Measurements from ENCODE around the gene CTDP1. TPM values are rescaled to one million over a fixed set of nuclear protein-coding genes. Genes with fewer than 3 reads are reported as not detected.

The CTDP1 gene, protein sequence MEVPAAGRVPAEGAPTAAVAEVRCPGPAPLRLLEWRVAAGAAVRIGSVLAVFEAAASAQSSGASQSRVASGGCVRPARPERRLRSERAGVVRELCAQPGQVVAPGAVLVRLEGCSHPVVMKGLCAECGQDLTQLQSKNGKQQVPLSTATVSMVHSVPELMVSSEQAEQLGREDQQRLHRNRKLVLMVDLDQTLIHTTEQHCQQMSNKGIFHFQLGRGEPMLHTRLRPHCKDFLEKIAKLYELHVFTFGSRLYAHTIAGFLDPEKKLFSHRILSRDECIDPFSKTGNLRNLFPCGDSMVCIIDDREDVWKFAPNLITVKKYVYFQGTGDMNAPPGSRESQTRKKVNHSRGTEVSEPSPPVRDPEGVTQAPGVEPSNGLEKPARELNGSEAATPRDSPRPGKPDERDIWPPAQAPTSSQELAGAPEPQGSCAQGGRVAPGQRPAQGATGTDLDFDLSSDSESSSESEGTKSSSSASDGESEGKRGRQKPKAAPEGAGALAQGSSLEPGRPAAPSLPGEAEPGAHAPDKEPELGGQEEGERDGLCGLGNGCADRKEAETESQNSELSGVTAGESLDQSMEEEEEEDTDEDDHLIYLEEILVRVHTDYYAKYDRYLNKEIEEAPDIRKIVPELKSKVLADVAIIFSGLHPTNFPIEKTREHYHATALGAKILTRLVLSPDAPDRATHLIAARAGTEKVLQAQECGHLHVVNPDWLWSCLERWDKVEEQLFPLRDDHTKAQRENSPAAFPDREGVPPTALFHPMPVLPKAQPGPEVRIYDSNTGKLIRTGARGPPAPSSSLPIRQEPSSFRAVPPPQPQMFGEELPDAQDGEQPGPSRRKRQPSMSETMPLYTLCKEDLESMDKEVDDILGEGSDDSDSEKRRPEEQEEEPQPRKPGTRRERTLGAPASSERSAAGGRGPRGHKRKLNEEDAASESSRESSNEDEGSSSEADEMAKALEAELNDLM
- total RNA-seq (2014; rRNA removed; shearing (Covaris generic)): 12.4 and 14.5 TPM in 2 replicates
- 15.2 and 15.9 TPM in 2 replicates for polyA plus RNA-seq (2014; cell fraction: nucleus; rRNA removed)

DNA sequence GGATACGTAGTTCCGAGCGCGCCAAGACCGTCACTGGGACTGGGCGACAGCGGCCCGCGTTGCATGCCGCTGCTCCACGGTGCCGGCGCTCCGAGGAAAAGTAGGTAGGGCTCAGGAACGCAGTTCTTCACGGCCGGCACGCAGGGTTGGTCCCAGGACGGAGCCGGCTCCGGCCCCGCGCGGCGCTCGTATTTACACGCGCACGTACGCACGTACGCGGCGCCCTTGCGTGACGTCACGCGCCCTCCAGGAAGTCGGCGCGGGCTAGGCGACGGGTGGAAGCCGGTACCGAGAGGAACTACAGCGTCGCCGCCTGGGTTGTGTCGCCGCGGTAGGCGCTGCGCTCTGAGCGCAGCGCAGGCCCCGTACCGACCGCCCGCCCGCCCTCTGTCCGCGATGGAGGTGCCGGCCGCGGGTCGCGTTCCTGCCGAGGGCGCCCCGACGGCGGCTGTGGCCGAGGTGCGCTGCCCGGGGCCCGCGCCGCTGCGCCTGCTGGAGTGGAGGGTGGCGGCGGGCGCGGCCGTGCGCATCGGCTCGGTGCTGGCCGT is at the start of gene CTDP1:
TSS of gene CTDP1 (plus strand) at position 252 of the 548 bp plus-strand sequence. CDS start at position 397, 145 bp downstream.
- peak; percentile 81 for DNase-seq (ENCODE audit: extremely low read depth, low read depth)

DNA sequence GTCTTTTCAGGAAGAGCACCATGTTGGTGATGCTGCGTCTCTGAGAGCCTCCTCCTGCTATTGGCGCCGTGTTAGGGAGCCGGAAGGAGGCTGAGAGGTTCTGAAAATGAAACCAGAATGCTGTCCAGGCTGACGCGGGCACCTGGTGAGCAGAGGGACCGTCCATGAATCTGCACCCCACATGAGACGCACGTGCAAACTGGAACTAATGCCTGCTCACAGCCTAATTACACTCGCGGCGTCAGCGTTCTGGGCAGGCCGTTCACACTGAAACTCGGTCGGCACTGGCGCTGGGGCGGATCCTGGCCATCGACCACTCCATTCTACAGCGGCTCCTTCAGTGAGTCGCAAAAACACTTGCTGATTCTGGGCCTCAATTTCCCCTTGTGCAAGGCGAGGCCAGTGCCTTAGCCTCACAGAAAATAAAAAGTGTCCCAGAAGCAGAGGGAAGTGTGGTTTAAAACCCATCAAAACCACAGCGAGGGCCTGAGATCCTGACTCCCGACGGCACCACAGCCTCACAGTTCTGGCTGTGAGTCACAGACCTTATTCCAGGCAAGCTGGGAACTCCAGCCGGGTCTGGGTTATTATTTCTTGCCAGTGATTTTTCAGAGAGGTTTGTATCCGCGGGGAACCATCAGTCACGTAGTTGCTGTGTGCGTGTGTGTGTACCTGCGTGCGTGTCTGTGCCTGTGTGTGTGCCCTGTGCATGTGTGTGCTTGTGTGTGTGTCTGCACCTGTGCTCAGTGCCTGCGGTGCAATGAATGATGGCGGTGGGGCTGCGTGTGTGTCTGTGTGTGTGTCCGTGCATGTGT is 49.1 kb upstream of the CTDP1 start:
- no peak for DNase-seq (ENCODE audit: extremely low read depth, low read depth)

DNA sequence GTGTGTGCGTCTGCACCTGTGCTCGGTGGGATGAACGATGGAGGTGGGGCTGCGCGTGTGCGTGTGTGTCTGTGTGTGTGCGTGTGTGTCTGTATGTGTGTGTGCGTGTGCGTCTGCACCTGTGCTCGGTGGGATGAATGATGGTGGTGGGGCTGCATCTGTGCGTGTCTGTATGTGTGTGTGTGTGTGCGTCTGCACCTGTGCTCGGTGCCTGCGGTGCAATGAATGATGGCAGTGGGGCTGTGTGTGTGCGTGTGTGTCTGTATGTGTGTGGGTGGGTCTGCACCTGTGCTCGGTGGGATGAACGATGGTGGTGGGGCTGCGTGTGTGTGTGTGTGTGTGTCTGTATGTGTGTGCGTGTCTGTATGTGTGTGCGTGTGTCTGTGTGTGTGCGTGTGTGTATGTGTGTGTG is 48.5 kb upstream of the CTDP1 start:
- no peak for DNase-seq (ENCODE audit: extremely low read depth, low read depth)

DNA sequence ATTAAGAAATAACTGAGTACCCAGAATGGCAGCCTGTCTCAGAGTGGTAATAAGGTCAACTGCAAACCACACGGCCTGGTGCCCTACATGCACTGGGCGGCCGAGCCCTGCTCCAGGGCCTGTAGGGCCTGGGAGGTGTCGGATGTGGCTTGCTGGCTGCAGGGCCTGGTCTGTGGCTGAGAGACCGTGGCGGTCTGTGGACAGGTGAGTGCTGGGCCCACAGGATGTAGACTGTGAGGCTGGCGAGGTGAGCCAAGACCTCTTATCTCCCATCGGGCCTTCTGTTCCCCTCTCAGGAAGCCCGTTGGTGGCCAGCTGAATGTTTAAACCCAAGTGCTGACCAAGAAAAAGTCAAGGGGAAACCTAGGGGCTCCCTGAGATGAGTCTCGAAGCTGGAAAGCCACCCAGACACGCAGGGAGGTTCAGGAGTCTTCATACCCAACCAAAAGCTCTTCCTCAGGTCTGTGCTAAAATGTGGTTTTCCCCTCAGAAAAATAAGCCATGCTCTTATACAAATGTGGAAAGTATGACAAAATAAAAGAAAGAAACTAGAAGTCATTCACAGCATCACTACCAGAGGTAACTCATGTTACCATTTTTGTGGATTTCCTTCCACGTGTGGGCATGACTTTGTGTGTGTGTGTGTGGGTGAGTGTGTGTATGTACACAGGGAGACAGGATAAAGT is 47.7 kb upstream of the CTDP1 start:
- no peak for DNase-seq (ENCODE audit: extremely low read depth, low read depth)

DNA sequence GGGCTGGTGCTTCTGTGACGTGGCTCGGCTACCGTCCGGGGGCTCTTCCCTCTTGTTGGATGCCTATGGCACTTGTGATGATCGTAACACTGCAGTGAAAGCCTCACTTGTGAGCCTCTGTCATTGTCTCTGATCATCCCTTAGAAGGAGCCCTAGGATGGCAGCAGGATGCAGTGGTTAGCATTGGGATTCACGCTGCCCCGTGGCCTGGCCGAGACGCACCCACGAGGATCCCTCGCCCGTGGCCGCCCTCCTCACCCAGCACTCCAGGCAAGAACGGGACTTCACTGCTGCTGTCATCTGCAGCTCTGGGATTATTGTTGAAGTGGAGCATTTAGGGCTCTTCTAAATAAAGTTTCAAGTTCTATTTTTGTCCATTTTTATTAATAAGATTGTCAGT is 46.8 kb upstream of the CTDP1 start:
- no peak for DNase-seq (ENCODE audit: extremely low read depth, low read depth)

DNA sequence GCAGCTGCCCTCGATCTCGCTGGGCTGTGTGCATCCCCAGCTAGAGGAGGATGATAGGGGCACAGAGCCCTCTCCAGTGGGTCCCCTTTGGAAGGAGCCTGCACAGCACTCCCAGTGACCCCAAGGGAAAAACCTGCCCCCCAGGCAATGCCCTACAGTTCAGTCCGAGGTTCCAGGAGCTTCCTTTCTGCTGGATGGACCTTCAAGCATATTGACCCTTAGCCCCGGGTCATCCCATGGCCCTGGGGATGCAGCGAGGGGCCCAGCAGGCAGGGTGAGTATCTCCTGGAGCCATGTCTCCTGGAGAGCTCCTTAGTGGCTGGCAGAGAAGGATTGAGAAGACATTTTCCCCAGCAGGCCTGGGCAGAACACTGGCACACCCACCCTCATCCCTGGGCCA is 45.4 kb upstream of the CTDP1 start:
- no peak for DNase-seq (ENCODE audit: extremely low read depth, low read depth)

DNA sequence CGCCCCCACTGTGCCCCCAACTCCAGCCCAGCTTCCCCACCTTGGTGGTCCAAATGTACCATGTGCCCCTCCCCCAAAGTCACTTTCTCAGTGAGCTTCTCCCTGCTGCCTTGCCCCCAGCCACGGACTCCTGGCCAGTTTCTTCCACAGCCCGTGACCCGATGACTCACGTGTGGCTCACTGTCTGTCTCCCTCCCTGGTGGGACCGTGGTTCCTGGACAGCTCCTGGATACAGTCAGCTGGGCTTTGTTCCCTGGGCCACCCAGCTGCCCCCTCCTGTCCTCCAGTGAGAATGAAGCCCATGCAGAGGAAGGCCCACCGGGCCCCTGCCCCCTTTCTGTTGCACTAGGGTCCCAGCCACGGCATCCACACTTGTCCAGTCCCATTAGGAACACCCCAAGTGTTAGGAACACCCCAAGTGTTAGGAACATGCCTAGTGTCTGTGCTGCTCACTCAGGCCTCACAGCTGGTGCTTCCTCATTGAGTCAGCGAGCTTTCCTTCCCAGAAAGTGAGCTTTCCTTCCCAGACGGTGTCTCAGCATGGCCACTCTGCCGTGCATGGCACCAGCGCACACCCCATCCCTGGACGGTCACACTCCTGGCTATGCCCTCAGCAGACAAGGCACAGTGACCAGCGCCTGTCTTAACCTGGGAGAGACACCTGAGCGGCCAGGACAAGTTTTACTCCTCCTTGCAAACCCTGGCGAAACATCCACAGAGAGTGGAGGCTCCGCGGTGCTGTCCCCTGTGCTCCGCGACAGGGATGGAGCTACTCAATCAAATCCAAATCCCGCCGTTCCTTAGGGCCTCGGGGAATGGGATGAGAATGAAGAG is 44.8 kb upstream of the CTDP1 start:
- DNase-seq (ENCODE audit: extremely low read depth, low read depth): no peak

DNA sequence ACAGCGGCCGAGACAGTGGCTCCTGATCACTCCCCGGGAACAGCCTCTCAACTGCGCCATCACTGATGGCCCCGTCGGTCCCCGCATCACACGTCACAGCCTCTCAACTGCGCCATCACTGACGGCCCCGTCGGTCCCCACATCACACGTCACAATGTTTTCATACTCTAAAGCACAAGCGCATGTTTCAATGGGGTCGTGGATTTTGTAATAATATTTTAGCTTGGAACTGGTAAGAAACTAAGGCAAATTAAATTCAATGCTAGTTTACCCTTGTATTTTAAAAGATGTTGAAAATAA is 44.2 kb upstream of the CTDP1 start:
- DNase-seq (ENCODE audit: extremely low read depth, low read depth): no peak

DNA sequence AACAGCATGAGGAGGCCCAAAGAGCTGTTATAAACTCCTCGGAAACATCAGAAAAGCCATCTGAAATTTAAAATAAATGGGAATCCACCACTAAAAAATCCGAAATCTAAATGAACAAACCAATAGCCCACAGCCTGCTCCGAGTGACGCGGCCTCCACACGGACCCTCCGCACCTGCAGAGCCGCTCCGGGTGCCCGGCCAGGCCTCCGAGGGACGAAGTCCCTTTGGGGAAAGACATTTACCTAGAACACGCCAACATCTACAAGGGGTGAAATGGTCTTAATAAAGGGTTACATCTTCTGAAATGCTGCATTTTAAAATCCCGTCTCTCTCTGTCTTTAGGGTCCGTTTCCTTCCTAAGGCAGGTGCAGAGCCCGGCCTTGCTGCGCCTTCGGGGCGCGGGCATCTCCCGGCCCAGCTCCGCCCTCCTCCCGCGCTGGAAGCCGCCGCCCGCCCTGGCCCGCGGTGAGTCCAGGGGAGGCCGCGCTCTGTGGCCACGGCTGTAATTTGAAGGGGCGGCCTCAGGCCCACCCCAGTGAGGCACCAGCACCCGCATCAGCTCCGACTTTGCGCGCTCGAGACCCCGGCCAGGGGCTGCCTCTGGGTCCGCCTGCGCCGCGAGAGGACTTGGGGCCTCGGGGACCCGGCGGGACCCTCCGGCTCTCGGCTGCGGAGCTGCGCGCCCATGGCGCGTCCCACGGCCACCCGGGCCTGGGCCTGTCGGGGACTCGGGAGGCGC is 42.3 kb upstream of the CTDP1 start:
- no peak for DNase-seq (ENCODE audit: extremely low read depth, low read depth)

DNA sequence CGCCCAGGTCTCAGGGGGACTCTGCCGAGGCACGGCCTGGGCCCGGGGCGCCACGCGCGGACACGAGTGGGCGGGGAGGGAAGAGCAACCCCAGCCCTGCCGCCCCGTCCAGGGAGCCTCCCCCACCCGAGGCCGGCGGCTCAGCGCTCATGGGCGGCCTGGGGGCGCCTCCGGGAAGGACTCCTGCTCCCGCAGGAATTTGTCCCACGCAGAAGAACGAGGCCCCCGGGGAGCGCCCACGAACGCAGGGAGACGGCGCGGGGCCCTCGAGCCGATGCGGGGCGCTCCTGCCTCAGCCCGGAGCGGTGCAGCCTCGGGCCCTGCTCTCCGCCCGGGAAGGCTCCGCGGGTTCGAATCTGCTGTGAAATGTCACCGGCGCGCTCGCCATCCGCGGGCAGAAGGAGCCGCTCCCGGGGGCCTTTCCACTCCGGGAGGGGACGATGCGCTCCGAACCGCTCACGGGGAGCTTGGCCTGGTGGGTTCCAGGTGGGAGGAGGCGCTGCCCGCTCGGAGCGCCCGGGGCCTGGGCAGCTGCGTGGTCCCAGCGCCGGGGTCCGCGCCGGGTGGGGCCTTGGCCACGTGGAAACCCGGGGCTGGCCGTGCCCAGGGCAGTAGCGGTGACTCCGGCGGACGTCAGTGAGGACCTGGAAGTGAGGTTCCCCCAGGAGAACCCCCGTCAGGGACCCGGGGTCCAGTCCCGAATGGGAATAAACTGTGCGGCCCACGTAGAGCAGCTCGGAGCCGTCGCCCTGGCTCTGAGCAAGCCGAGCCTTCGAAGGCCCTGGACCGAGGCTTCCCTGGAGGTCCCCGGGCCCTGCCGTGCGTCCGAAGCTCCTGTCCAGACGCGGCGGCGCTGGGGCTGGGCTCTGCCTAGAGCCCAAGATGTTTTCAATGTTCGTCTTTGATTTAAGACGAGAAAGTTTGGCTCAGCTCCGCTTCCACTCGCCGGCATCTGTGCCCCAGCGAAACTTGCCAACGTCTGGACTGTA is 41.4 kb upstream of the CTDP1 start:
- DNase-seq (ENCODE audit: extremely low read depth, low read depth): no peak

DNA sequence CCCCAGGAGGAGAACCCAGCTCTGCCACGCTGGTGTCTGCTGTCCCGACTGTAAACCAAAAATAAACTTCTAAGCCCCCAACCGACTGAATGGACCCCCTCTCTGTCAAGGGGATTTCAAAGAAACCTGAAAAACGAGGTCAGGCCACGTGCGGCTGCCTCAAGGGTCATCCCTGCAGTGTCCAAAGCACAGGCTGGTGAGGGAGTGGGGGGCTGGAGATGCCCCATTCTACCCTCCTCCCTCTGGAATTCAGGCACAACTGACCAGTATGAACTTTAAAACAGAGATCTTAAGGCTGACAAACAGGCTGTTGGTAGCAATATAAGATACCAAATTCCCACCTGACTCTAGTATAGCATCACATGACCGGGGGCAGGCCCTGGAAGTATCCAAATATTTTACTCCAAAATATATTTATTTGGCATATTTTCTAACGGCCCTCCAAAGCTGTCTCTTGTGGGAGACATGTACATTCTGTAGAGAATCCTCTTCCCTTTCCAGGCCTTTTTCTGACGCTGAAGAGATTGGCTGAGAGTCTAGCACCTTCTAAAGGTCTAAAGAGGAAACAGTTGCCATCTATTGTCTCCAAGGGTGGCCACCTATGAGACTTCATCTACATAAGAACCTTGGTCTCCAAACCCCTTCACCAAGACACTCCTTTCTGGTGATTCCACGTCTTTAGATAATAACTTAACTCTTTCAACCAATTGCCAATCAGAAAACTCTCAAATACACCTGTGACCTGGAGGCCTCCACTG is 40.4 kb upstream of the CTDP1 start:
- no peak for DNase-seq (ENCODE audit: extremely low read depth, low read depth)

DNA sequence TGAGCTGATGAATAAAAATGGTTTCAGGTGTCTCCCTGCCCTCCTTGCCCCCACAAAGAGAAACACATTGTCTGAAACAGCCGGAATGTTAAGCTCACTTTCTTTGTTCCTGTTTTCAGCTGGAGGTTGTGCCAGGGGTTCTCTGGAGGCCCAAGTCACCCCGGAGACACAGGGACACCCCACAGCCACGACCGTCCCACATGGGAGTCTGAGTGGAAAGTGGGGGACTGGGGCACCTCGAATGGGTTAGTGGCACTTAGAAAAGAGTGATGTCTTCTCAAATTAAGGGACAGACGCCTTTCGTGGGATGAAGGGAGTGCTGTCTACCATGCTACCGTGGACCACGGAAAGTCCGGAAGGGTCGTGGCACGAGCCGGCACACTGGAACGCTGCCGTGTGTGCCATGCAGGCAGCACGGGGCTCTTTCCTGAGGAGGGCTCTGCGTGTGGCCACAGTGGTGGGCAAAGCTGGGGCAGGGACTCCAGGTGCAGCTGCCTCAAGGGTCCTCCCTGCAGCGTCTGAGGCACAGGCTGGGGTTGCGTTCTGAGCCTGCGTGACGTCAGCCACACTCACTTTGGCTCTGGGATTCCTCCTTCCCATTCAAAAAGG is 39.4 kb upstream of the CTDP1 start:
- DNase-seq (ENCODE audit: extremely low read depth, low read depth): no peak

DNA sequence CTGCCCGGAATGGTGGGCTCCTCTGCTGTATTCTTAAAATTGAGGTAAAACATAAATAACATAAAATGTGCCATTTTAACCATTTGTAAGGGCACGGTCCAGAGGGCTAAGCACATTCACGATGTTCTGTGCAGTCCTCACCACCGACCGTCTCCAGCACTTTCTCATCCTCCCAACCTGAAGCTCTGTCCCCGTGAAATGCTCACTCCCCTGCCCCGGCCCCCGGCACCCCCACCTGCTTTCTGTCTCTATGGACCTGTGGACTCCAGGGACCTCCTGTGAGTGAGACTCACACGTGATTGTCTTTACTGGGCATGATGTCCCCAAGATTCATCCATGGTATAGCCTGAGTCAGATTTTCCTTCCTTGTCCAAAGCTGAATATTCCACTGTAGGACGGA is 38.7 kb upstream of the CTDP1 start:
- DNase-seq (ENCODE audit: extremely low read depth, low read depth): no peak

DNA sequence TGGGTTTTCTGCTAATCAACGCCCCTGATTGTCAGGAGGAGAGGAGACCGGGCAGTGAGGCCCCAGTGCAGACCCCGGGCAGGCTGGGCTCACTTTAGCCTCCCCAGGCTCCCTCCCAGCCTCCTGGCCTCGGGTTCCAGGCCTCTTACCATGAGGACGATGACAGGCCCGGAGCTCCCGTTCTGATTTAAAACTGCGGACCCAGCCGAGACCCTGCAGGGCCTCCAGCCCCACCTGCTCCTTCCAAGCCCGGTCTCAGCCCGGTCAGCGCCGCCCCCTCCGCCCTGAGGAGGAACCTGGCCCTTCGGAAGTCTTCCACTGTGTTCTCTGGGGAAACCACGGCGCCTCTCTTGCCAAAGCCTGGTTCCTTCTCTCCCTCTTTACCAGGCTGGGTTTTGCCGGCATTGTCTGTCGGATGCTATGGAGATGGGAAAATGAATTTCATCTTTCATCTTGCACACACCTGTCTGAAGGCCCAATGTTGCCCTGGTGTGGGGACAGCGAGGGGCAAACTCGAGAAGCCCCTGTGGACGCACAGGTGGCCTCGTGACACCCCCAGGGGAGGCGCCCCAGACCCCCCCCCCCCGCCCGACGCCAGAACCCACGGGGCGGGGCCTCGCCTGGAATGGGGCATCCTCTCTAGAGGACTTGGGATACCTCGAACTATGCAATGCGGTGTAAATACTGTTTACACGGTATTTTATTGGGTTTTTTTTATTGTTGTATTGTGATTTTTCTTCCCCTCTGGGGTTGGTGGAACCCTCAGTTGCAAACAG is 37.7 kb upstream of the CTDP1 start:
- no peak for DNase-seq (ENCODE audit: extremely low read depth, low read depth)

DNA sequence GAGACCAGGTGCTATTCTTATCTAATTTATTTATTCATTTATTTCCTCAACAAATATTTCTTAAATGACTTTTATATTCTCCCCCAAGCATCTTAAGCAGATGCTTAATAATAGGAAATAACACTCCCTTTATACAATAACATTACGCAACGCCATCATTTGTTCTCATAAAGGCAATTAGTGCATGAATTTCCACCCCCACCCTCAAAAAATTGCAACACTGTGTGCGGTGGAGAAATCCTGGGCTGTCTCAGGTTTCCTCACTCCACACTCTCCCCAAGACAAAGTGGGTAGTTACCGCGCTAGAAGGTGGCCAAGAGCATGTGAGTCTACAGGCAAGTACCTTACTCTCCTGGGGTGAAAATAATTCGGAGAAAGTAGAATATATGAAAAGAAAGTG is 37.0 kb upstream of the CTDP1 start:
- no peak for DNase-seq (ENCODE audit: extremely low read depth, low read depth)

All from NCI-H460 (cell line).